Measurements from ENCODE around the gene SLC35F1.

GRCh38 chr6:118313762-118314161, 406.7 kb downstream of the SLC35F1 start:
- TF ChIP-seq, protein P1, sequence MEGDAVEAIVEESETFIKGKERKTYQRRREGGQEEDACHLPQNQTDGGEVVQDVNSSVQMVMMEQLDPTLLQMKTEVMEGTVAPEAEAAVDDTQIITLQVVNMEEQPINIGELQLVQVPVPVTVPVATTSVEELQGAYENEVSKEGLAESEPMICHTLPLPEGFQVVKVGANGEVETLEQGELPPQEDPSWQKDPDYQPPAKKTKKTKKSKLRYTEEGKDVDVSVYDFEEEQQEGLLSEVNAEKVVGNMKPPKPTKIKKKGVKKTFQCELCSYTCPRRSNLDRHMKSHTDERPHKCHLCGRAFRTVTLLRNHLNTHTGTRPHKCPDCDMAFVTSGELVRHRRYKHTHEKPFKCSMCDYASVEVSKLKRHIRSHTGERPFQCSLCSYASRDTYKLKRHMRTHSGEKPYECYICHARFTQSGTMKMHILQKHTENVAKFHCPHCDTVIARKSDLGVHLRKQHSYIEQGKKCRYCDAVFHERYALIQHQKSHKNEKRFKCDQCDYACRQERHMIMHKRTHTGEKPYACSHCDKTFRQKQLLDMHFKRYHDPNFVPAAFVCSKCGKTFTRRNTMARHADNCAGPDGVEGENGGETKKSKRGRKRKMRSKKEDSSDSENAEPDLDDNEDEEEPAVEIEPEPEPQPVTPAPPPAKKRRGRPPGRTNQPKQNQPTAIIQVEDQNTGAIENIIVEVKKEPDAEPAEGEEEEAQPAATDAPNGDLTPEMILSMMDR (IDR thresholded peaks at IDR 0.05), result no peak
- TF ChIP-seq POLR2A (IDR thresholded peaks at IDR 0.05), result no peak

Measured in testis (tissue), 2 donors.